Heart left ventricle (tissue), 16 donors: Measurements from ENCODE around the gene PSMG1. TPM values are rescaled to one million over a fixed set of nuclear protein-coding genes. Genes with fewer than 3 reads are reported as not detected.

Source experiments
- ATAC-seq, 4 donors: fragments of 200-7000 bp; cut with Tn5 transposase; one replicate each; pipeline ENCODE4 v1.9.1; 2020 to 2022; ENCODE audit warnings: moderate library complexity in 4 of 4, mild to moderate bottlenecking in 3 of 4, moderate number of reproducible peaks in 1 of 4
- DNase-seq, 5 donors: peaks; one replicate each; pipeline ENCODE4 v3.0.0-alpha.2; 2020
- H3K27ac ChIP-seq, 12 donors: fragments of 200-600 bp; sonication (generic) in 4 of 12; one replicate each; pipeline versions ENCODE4 v1.5.0 to v1.8.0; 2016 to 2022; ENCODE audit warnings: mild to moderate bottlenecking in 2 of 12
- H3K27me3 ChIP-seq, 9 donors: fragments of 200-600 bp; sonication (generic) in 2 of 9; one replicate each; pipeline versions ENCODE4 v1.5.1 to v1.8.0; 2016 to 2022; ENCODE audit warnings: mild to moderate bottlenecking in 3 of 9
- H3K36me3 ChIP-seq, 9 donors: fragments of 200-600 bp; sonication (generic) in 2 of 9; one replicate each; pipeline versions ENCODE4 v1.5.0 to v1.8.0; 2018 to 2022; ENCODE audit warnings: mild to moderate bottlenecking in 2 of 9
- H3K4me1 ChIP-seq, 12 donors: fragments of 200-600 bp; sonication (generic) in 4 of 12; one replicate each; pipeline versions ENCODE4 v1.5.0 to v1.8.0; 2016 to 2022; ENCODE audit warnings: mild to moderate bottlenecking in 3 of 12
- H3K4me3 ChIP-seq, 12 donors: fragments of 200-600 bp; sonication (generic) in 4 of 12; one replicate each; pipeline versions ENCODE4 v1.5.0 to v1.8.0; 2017 to 2022; ENCODE audit warnings: mild to moderate bottlenecking in 9 of 12, moderate library complexity in 4 of 12
- H3K9me3 ChIP-seq, 12 donors: fragments of 200-600 bp; sonication (generic) in 4 of 12; one replicate each; pipeline versions ENCODE4 v1.5.0 to v1.8.0; 2016 to 2022; ENCODE audit warnings: mild to moderate bottlenecking in 1 of 12
- CTCF ChIP-seq, 12 donors: fragments of 200-600 bp; sonication (generic) in 4 of 12; IDR thresholded peaks; one replicate each; pipeline versions ENCODE4 v1.5.0 to v1.8.0; 2018 to 2022; ENCODE audit warnings: antibody characterized with exemption in 12 of 12, mild to moderate bottlenecking in 5 of 12
- POLR2A ChIP-seq, 2 donors: fragments of 450-650 bp; IDR thresholded peaks; one replicate each; pipeline ENCODE4 v1.6.1; 2017; ENCODE audit warnings: antibody characterized with exemption in 2 of 2, mild to moderate bottlenecking in 2 of 2, moderate library complexity in 2 of 2
- WGBS, 4 donors: extraction: QIAGEN DNeasy Blood & Tissue Kit in 2 of 4; methylation state at CpG; one replicate each; pipeline versions ENCODE4 v1.1.5 to v1.1.7; 2013 to 2018; 5-methylcytosine and 5-hydroxymethylcytosine counted together
- intact Hi-C, 10 donors: fragments of 100-400 bp; cut with DNase I; formaldehyde crosslinking; loops; one replicate each; pipeline versions ENCODE4 v1.11.1 to v1.14.2; 2022
- polyA plus RNA-seq, 2 donors: library from polyadenylated mRNA; stranded (reverse); fragments of 200-250 nt; gene quantifications; one replicate each; pipeline ENCODE4 v1.2.3, GENCODE V29; 2013
- total RNA-seq, 9 donors: library from RNA; depleted of rRNA in 2 of 9; stranded (reverse); fragments of >200 nt in 2 of 9; fragmentation: NEBNext Ultra II Directional in 3 of 9; extraction: Animal tissue kit (Norgen Biotek cat#: 25700) in 3 of 9; gene quantifications; one replicate each; pipeline versions ENCODE4 v1.1.0 to v1.2.4, GENCODE V29; 2016 to 2023
- donor health status: ischemic (EF 13 %, LVEDD 7.1; RV severe dilation, severe dysfunction).
- donor health status: healthy with polysubstance abuse.
- donor health status: DM: no; HTN: yes; CAD: no.
- donor health status: DM: no; HTN: no; CAD: no.
- donor health status: ischemic (EF 25% LVEDD 6.9; RV normal size, moderate dysfunction).
- donor health status: ischemic (EF 25% LVEDD 5.7; RV mildly dilated, moderate dysfunction).
- donor health status: healthy.
- donor health status: DM: yes; HTN: yes; CAD: no.
- donor health status: ischemic (EF 35%, LVEDD 5.7; RV mildly dilated, moderate dysfunction).
- donor health status: nonischemic (EF 11% LVEDD 7.7; RV severe dilation, severe dysfunction).
- donor health status: DM: yes; HTN: yes; CAD: no.
- donor health status: PGD.
- donor health status: ischemic (EF 29% LVEDD 5.4; RV normal size, mild dysfunction).
- donor health status: nonischemic (EF 23%, LVEDD 6.1; RV moderate dilation, normal function).

Gene PSMG1
- total and polyA plus RNA-seq, 11 donors = 12.0 to 35.2 (median 26.7) TPM

- intact Hi-C loops = no loop called here
- 95 to 99% (median 97%) methylated on average over 5 of the region's 5 CpGs for WGBS, 4 donors
- H3K27me3 ChIP-seq = no peaks in the 10 kb centered on the region
- ATAC-seq (no peak), DNase-seq (no peak)
- no peak overlapping the region for H3K27ac ChIP-seq
- TF ChIP-seq CTCF (IDR thresholded peaks at IDR 0.05) (no peak), POLR2A (IDR thresholded peaks at IDR 0.05) (no peak)
- no peak overlapping the region for H3K4me3 ChIP-seq
- peaks cover 0 to 5% (median under 1%) of the 10 kb centered on the region in 12 donors for H3K9me3 ChIP-seq
- no peaks in the 10 kb centered on the region for H3K4me1 ChIP-seq
- H3K36me3 ChIP-seq = peaks cover 0 to 45% (median 23%) of the 10 kb centered on the region in 9 donors
These were observed 13.3 kb downstream of the PSMG1 start for GRCh38 chr21:39169906-39170305.

- DNase-seq (no peak), ATAC-seq (no peak)
- 94 to 99% (median 97%) methylated on average over 2 of the region's 2 CpGs for WGBS, 4 donors
- Histone ChIP-seq H3K27me3 (no peaks in the 10 kb centered on the region), H3K9me3 (peaks cover 0 to 13% (median 8%) of the 10 kb centered on the region in 12 donors), H3K4me1 (no peaks in the 10 kb centered on the region), H3K36me3 (peaks cover 0 to 37% (median 15%) of the 10 kb centered on the region in 9 donors), H3K27ac (no peak overlapping the region), H3K4me3 (no peak overlapping the region)
- no peak for TF ChIP-seq POLR2A (IDR thresholded peaks at IDR 0.05)
- no peak for TF ChIP-seq CTCF (IDR thresholded peaks at IDR 0.05)
- intact Hi-C loops = no loop called here
These were observed 14.5 kb downstream of the PSMG1 start for GRCh38 chr21:39168800-39169199.

- DNase-seq = no peak
- no peaks in the 10 kb centered on the region for H3K27me3 ChIP-seq
- no peaks in the 10 kb centered on the region for H3K4me1 ChIP-seq
- H3K36me3 ChIP-seq = peaks cover 0 to 5% (median 0%) of the 10 kb centered on the region in 9 donors
- peaks cover 0 to 18% (median 8%) of the 10 kb centered on the region in 12 donors for H3K9me3 ChIP-seq
- no peak for ATAC-seq
- no peak for TF ChIP-seq CTCF (IDR thresholded peaks at IDR 0.05)
- intact Hi-C loops = no loop called here
- H3K27ac ChIP-seq = no peak overlapping the region
- 86 to 92% (median 90%) methylated on average over 2 of the region's 2 CpGs for WGBS, 4 donors
- no peak overlapping the region for H3K4me3 ChIP-seq
These were observed 18.7 kb downstream of the PSMG1 start for GRCh38 chr21:39164523-39164922.

GRCh38 chr21:39161064-39161463 is 22.2 kb downstream of the PSMG1 start:
- ATAC-seq (no peak), DNase-seq (no peak)
- H3K4me3 ChIP-seq = no peak overlapping the region
- no peaks in the 10 kb centered on the region for H3K4me1 ChIP-seq
- H3K36me3 ChIP-seq = no peaks in the 10 kb centered on the region
- H3K27me3 ChIP-seq = no peaks in the 10 kb centered on the region
- intact Hi-C loops = no loop called here
- no peak overlapping the region for H3K27ac ChIP-seq
- H3K9me3 ChIP-seq = peaks cover 0 to 18% (median 8%) of the 10 kb centered on the region in 12 donors
- WGBS, 4 donors = 37 to 47% (median 39%) methylated on average over 3 of the region's 3 CpGs
- no peak for TF ChIP-seq CTCF (IDR thresholded peaks at IDR 0.05)
- no peak for TF ChIP-seq POLR2A (IDR thresholded peaks at IDR 0.05)
